Immature natural killer cell (primary cell): Measurements from ENCODE around the gene MUC2. TPM values are rescaled to one million over a fixed set of nuclear protein-coding genes. Genes with fewer than 3 reads are reported as not detected.

ENCODE experiments used
- DNase-seq, 3 donors: peaks; one replicate each; pipeline ENCODE4 v3.0.0; 2022; ENCODE audit warnings: mixed read lengths in 1 of 3
- H3K27ac Mint-ChIP-seq, 6 donors: one replicate each; pipeline ENCODE4 v1.8.0; 2020; ENCODE audit warnings: mixed read lengths in 6 of 6, mild to moderate bottlenecking in 5 of 6, inconsistent platforms in 4 of 6, moderate library complexity in 3 of 6
- H3K27me3 Mint-ChIP-seq, 3 donors: one replicate each; pipeline ENCODE4 v1.8.0; 2020 to 2021; ENCODE audit warnings: low read depth in 3 of 3, mild to moderate bottlenecking in 3 of 3, mixed read lengths in 3 of 3, moderate library complexity in 3 of 3, inconsistent platforms in 1 of 3
- H3K36me3 Mint-ChIP-seq, 3 donors: one replicate each; pipeline ENCODE4 v1.8.0; 2020; ENCODE audit warnings: mixed read lengths in 3 of 3, inconsistent platforms in 2 of 3, mild to moderate bottlenecking in 2 of 3
- H3K4me1 Mint-ChIP-seq, 2 donors: one replicate each; pipeline ENCODE4 v1.8.0; 2020; ENCODE audit warnings: inconsistent platforms in 2 of 2, mild to moderate bottlenecking in 2 of 2, mixed read lengths in 2 of 2, moderate library complexity in 1 of 2
- H3K4me3 Mint-ChIP-seq, 5 donors: one replicate each; pipeline ENCODE4 v1.8.0; 2020; ENCODE audit warnings: mild to moderate bottlenecking in 5 of 5, mixed read lengths in 5 of 5, inconsistent platforms in 3 of 5, moderate library complexity in 3 of 5
- H3K9me3 Mint-ChIP-seq, 6 donors: one replicate each; pipeline ENCODE4 v1.8.0; 2020; ENCODE audit warnings: mild to moderate bottlenecking in 6 of 6, mixed read lengths in 6 of 6, inconsistent platforms in 4 of 6, moderate library complexity in 3 of 6
- polyA plus RNA-seq, 3 donors: library from polyadenylated mRNA; unstranded; fragments of 300-500 nt; fragmentation: Illumina TruSeq; gene quantifications; one replicate each; pipeline ENCODE4 v1.2.3, GENCODE V29; 2021

MUC2 gene
- polyA plus RNA-seq, 3 donors from 2014 or later, result not detected

DNA sequence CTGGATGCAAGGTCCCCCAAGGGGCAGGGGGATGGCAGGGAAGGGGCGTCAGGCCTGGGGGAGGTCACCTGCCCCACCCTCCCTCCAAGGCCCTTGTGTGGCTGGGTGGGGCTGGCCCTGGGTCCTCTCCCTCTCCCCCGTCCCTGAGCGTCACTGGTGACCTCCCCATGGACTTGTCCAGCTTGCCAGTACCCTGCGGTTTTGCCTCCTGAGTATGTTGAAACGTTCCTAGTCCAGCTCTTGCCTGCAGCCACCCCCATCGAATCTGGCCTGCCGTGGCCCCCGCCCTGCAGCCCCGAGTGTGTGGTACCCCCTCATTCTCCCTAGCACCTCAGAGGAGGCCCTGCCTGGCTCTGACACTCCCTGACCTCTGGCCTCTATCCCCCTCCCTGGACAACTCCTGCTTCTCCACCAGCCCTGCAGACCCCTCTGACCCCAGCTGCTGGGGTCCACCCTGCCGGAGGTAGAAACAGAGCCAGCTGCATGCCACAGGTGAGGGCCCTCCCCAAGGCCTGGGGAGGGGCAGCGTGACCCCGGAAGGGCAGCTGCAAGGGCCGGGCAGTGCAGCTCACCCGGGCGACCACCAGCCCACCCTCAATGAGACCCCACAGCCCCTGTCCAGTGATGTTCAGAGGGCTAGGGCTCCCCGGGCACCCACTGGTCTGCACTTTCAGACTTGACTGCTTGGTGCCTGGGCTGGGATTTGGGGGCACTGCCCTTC is 34.1 kb upstream of the MUC2 start:
- Mint-ChIP-seq H3K36me3 (no peaks in the 10 kb centered on the region), H3K4me1 (no peaks in the 10 kb centered on the region), H3K27ac (no peak overlapping the region), H3K4me3 (no peak overlapping the region), H3K9me3 (no peaks in the 10 kb centered on the region), H3K27me3 (peaks cover 0 to 5% (median 2%) of the 10 kb centered on the region in 3 donors)
- DNase-seq, result no peak

DNA sequence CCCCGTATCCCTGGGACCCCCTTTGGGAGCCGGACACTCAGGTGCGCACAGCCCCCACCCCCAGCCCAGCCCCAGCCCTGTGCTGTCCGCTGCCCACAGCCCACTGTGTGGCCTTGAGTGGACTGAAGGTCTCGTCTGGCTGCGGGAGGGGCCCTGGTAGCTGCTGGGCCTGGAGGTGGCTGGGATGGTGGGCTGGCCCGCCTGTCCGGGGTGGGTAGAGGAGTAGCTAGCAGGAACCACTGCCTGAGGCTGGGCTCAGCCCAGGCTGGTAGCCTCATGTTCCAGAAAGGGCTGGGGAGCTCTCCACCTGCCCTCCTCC is 33.6 kb upstream of the MUC2 start:
- no peak for DNase-seq
- H3K4me1 Mint-ChIP-seq, result peaks cover 3 to 4% of the 10 kb centered on the region in 2 donors
- H3K27ac Mint-ChIP-seq, result no peak overlapping the region
- H3K4me3 Mint-ChIP-seq, result no peak overlapping the region
- no peaks in the 10 kb centered on the region for H3K36me3 Mint-ChIP-seq
- H3K9me3 Mint-ChIP-seq, result no peaks in the 10 kb centered on the region
- peaks cover 0 to 5% (median 2%) of the 10 kb centered on the region in 3 donors for H3K27me3 Mint-ChIP-seq

DNA sequence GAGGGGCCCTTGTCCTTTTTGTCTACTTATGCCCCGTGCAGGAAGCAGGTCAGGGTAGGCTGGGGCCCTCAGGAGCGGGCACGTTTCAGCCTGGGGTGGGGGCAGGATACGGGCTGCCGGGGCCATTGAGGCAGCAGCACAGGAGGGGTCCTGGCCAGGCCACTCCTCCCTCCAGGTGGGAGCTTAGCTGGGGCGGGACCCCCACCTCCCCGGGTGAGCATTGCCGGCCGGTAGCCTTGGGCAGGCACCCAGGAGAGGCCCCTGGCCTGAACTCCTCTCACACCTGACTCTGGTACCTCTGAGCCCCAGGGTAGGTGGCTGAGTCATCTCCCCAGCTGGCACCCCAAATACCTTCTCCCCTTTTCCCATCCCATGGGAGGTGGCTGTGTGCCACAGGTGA is 33.2 kb upstream of the MUC2 start:
- Mint-ChIP-seq H3K4me3 (no peak overlapping the region), H3K9me3 (no peaks in the 10 kb centered on the region), H3K27ac (no peak overlapping the region), H3K4me1 (peaks cover 7% of the 10 kb centered on the region in 2 donors), H3K36me3 (no peaks in the 10 kb centered on the region), H3K27me3 (peaks cover 0 to 5% (median 4%) of the 10 kb centered on the region in 3 donors)
- no peak for DNase-seq

DNA sequence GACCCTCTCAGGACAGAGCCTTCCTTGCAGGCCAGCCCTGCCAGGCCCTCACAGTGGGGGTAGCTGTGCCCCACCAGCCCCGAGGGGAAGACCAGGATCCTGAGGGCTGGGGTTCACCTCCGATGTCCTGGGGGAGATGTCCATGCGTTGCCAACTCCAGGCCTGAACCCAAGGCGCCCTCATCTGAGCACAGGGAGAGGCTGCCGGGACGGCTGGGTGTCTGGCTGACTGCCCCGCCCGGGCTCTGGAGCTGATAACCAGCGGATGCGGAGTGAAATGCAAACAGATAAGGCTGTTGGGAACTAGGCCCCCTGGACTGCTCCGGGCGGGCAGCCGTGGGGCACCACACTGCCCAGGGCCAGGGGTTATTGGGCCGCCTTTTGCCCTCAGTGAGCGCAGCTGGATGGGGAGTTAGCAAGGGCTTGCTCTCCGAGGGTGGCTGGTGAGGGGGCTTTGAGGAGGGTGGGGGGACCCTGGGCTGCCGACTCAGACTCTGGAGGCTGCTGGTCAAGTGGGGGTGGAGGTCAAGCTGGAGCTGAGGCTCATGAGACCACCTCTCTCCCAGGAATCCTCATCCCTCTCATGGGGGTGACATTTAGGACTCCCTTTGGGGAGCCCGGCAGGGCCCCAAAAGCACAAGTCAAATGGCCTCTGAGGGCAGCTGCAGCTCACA is 32.6 kb upstream of the MUC2 start:
- H3K4me3 Mint-ChIP-seq, result no peak overlapping the region
- DNase-seq, result no peak
- peaks cover 11 to 13% of the 10 kb centered on the region in 2 donors for H3K4me1 Mint-ChIP-seq
- no peaks in the 10 kb centered on the region for H3K9me3 Mint-ChIP-seq
- H3K36me3 Mint-ChIP-seq, result no peaks in the 10 kb centered on the region
- H3K27me3 Mint-ChIP-seq, result peaks cover 0 to 6% (median 4%) of the 10 kb centered on the region in 3 donors
- no peak overlapping the region for H3K27ac Mint-ChIP-seq

DNA sequence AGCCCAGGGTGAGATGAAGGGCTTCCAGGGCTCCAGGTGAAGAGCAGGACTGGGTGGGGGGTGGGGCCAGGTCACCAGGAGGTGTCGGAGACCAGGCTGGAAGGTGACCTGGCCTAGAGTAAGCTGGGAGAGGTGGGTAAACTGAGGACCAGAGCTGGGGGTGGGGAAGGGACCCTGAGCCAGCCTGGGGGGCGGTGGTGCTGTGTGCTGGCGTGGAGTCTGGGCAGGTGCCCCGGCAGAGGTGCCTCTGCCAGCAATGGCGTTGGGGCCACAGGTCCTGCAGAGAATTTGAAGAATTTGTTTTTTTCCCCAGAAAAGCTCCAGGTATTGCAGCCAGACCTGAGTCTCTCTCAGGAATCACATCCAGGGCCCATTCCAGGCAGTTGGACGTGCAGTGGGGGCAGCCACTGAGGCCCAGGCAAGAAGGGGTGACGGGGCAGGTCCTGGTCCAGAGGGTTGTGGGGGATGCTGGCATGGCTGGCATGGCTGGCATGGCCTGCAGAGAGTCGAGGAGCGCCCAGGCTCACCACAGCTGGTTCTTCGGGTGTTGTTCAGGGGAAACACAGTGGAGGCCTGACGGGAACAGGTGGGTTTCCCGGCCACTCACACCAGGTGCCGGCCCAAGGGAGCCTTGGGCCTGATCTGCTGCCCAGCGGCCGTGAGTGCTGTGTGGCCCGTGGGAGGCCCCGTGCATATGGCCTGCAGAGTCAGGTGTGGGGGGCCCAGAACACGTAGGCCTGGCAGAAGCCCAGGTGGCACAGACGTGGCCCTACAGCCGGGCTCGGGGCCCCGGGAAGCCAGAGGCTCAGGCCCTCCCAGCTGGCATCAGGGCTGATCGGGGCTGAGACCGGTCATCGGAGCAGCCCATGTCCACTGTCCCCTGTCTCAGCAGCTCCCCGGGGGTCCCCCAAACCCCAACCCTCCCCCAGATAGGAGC is 31.8 kb upstream of the MUC2 start:
- no peaks in the 10 kb centered on the region for H3K36me3 Mint-ChIP-seq
- H3K4me1 Mint-ChIP-seq, result peaks cover 16 to 17% of the 10 kb centered on the region in 2 donors
- H3K27me3 Mint-ChIP-seq, result peaks cover 0 to 6% (median 4%) of the 10 kb centered on the region in 3 donors
- DNase-seq, result no peak
- H3K9me3 Mint-ChIP-seq, result no peaks in the 10 kb centered on the region
- H3K27ac Mint-ChIP-seq, result no peak overlapping the region
- H3K4me3 Mint-ChIP-seq, result no peak overlapping the region

DNA sequence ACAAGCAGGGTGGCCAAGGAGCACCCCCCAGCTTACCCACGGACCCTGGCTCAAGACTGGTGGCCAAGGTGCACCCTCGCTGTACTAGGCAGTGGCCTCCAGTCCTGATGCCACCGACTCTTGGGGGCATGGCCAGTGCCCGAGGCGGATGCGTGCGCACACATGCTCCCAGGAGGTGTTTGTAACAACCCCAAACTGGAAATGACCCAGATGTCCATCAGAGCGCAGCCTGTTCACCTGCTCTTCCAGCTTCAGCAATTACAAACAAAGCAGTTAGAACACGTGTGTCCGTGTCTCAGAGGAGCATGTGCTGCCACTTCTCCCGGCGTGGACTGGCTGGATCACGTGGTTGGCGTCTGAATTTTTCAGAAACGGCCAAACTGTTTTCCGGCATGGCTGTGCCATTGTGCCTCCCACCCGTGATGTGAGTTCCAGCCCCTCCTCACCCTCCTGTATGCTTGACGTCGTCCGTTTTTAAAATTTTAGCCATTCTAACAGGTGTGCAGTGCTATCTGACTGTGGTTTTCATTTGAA is 31.0 kb upstream of the MUC2 start:
- DNase-seq, result no peak
- peaks cover 0 to 6% (median 1%) of the 10 kb centered on the region in 3 donors for H3K27me3 Mint-ChIP-seq
- no peaks in the 10 kb centered on the region for H3K9me3 Mint-ChIP-seq
- H3K27ac Mint-ChIP-seq, result peak overlapping the region in 1 of 6 donors; percentile 11
- peaks cover 16 to 17% of the 10 kb centered on the region in 2 donors for H3K4me1 Mint-ChIP-seq
- no peak overlapping the region for H3K4me3 Mint-ChIP-seq
- no peaks in the 10 kb centered on the region for H3K36me3 Mint-ChIP-seq

DNA sequence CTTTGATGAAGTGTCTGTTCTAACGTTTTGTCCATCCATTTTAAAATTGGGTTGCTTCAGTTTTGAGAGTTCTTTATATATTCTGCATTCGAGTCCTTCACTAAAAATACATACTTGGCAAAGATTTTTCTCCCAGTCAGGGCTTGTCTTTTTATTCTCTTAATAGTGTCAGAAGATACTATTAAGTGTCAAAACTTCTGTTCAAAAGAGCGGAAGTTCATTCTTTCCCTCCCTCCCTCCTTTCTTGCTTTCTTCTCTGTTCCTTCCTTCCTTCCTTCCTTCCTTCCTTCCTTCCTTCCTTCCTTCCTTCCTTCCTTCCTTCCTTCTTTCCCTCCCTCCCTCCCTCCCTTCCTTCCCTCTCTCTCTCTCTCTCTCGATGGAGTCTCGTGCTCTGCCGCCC is 30.5 kb upstream of the MUC2 start:
- H3K27me3 Mint-ChIP-seq, result peaks cover 0 to 6% (median 1%) of the 10 kb centered on the region in 3 donors
- no peaks in the 10 kb centered on the region for H3K36me3 Mint-ChIP-seq
- H3K27ac Mint-ChIP-seq, result peak overlapping the region in 1 of 6 donors; percentile 11
- DNase-seq, result no peak
- peaks cover 16 to 19% of the 10 kb centered on the region in 2 donors for H3K4me1 Mint-ChIP-seq
- H3K4me3 Mint-ChIP-seq, result no peak overlapping the region
- H3K9me3 Mint-ChIP-seq, result no peaks in the 10 kb centered on the region

DNA sequence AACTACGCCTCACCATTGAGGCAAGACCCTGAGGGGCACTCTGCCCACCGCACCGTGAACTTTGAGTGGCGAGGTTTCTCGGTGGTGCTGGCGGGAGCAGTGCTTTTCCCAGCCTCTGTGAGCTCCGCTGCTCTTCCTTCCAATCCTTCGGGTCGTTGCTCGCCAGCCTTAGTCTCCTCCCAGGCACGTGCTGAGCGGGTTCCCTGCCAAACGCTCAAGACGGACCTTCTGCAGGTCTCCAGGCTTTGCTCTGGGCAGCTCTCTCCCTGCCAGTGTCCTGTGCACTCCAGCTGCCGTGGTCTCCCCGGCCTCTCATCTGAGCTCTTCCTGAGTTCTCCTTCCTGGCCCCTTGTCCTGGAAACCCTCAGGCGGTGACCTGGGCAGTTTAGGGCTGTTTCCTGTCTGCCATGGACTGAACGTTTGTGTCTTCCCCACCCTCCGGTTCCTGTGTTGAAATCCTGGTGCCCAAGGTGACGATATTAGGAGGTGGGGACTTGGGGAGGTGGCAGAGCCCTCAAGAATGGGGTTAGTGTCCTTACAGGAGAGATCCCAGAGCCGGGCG is 27.0 kb upstream of the MUC2 start:
- no peak for DNase-seq
- Mint-ChIP-seq H3K4me3 (no peak overlapping the region), H3K27me3 (peaks cover 0 to 6% (median 1%) of the 10 kb centered on the region in 3 donors)

DNA sequence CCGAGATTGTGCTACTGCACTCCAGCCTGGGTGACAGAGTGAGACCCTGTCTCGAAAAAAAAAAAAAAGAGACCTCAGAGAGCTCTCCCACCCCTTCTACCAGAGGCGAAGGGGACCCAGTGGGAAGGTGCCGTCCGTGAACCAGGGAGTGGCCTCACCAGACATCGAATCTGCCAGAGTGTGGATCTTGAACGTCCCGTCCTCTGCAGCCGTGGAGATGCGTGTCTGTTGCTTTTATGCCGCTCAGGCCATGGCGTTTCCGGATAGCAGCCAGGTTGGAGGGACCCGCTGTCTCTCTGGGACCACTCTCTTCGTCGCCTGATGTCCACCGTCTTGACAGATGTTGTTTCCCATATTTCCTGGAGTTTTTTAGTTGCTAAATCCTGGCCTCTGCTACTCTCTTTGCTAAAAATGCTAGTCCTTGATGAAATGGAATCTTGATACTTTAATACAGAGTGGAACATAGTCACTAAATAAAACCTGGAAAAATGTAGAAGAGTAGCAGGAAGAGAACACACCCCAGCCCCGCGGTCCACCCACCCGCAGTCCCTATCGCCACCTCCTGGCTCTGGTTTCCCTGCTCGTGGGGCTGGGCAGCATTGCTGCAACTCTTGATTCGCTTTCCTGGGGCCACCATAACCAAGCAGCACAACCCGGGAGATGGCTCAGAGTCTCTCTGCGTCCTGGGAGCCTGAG is 26.2 kb upstream of the MUC2 start:
- Mint-ChIP-seq H3K27me3 (peaks cover 0 to 6% (median 1%) of the 10 kb centered on the region in 3 donors), H3K27ac (peak overlapping the region in 1 of 6 donors; percentile 9), H3K9me3 (no peaks in the 10 kb centered on the region), H3K36me3 (no peaks in the 10 kb centered on the region), H3K4me1 (peaks cover 16 to 20% of the 10 kb centered on the region in 2 donors), H3K4me3 (no peak overlapping the region)
- DNase-seq, result no peak

More for the DNA sequence above, 27.0 kb upstream of the MUC2 start:
- H3K27ac Mint-ChIP-seq, result no peak overlapping the region
- H3K4me1 Mint-ChIP-seq, result peaks cover 16 to 20% of the 10 kb centered on the region in 2 donors
- no peaks in the 10 kb centered on the region for H3K9me3 Mint-ChIP-seq
- H3K36me3 Mint-ChIP-seq, result no peaks in the 10 kb centered on the region

DNA sequence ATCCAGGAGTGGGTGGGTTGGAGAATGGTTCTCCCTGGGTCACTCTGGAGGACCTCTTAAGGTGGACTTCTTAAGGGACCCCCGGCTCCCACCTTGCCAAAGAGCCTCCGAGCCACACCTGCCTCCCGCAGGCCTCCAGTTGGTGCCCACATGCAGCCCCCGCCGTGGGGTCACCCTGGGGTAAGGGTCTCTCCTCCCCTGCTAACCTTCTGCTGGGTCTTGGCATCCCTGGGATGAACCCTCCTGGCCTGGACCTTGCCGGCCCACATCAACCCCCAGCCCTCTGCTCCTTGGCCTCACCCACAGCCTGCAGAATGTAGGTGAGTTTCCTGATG is 25.6 kb upstream of the MUC2 start:
- H3K27ac Mint-ChIP-seq, result no peak overlapping the region

DNA sequence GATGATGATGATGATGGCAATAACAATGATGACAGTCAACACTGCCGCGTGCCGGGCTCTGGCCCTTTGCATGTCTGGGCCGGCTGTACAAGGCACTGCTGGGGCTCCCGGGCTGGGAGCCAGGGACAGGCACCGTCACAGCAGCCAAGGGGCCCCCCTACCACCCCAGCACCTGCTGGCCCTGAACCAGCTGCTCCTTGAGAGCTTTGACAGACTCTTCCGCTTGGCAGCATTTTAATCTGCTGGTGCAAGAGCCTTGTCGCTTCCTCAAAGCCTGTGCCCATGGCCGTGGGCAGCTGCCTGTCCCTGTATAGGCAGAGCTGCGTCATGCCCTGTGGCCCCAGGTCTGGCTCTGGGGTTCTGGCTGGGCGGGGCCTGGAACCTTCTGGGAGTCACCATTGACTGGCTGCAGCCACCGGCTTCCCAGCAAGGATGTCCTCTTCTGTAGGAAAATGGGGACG is 25.2 kb upstream of the MUC2 start:
- no peaks in the 10 kb centered on the region for H3K36me3 Mint-ChIP-seq
- no peak overlapping the region for H3K27ac Mint-ChIP-seq
- H3K27me3 Mint-ChIP-seq, result peaks cover 0 to 5% (median 1%) of the 10 kb centered on the region in 3 donors
- no peak overlapping the region for H3K4me3 Mint-ChIP-seq
- H3K4me1 Mint-ChIP-seq, result peaks cover 16 to 20% of the 10 kb centered on the region in 2 donors
- no peak for DNase-seq
- no peaks in the 10 kb centered on the region for H3K9me3 Mint-ChIP-seq

More for the DNA sequence above, 25.6 kb upstream of the MUC2 start:
- DNase-seq, result no peak
- H3K4me1 Mint-ChIP-seq, result peaks cover 16 to 20% of the 10 kb centered on the region in 2 donors
- no peaks in the 10 kb centered on the region for H3K36me3 Mint-ChIP-seq
- no peaks in the 10 kb centered on the region for H3K9me3 Mint-ChIP-seq
- no peak overlapping the region for H3K4me3 Mint-ChIP-seq
- peaks cover 0 to 6% (median 1%) of the 10 kb centered on the region in 3 donors for H3K27me3 Mint-ChIP-seq

DNA sequence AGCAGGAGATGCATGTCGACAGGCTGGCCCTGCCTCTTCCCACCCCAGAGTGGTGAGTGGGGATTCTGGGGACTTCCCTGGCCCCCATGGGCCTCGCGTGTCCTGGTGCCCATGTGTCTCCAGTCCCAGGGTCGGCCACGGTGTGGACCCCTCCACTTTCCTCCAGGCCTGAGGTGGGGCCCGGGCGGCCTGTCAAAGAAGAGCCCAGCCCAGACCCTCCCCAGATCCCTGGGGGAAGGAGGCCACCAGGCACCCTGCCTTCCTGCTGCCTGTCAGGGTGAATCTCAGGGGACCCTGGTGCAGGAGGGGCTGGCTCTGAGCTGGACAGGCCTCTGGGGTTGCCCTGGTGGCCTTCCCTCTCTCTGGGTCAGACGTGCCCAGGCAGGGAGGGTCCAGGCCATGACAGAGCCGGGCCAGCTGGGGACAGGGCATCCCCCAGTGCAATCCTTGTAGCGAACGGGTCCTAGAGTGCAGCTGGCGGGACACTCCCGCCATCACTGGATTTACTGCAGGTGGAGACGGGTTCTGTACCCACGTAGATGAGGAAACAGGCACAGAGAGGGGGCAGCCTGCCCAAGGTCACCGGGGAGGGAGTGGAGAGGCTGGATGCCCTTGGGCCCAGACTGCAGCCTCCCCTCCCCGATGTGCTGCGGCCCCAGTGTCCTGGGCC is 24.6 kb upstream of the MUC2 start:
- DNase-seq, result no peak

More for the DNA sequence above, 24.6 kb upstream of the MUC2 start:
- peaks cover 0 to 3% (median 3%) of the 10 kb centered on the region in 3 donors for H3K27me3 Mint-ChIP-seq
- H3K36me3 Mint-ChIP-seq, result no peaks in the 10 kb centered on the region
- no peaks in the 10 kb centered on the region for H3K9me3 Mint-ChIP-seq
- no peak overlapping the region for H3K4me3 Mint-ChIP-seq
- peaks cover 16 to 20% of the 10 kb centered on the region in 2 donors for H3K4me1 Mint-ChIP-seq
- no peak overlapping the region for H3K27ac Mint-ChIP-seq
